ENCODE results near the gene NUDT13. TPM values are rescaled to one million over a fixed set of nuclear protein-coding genes. Genes with fewer than 3 reads are reported as not detected.

Gene NUDT13
- total RNA-seq, 1 experiment from 2014 or later: not detected

DNA sequence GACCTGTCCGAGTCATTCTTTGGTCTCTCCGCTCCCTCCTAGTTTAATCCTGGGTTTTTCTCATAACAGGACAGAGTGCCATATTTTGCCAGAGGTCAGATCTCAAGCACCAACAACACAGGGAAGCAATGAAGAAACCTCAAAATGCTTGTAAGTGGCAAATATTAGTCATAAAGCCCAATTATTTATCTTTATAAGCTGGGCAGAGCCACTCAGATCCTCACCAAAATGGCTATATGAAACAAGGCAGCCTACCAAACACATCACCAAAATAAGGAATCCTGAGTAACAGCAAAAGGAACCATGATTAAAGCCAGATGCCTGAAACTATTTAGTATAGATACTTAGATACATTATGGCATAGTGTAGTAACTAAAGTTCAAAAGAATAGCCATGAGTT lies 52.8 kb downstream of the NUDT13 start:
- DNase-seq (ENCODE audit: low read depth): peak; percentile 18

DNA sequence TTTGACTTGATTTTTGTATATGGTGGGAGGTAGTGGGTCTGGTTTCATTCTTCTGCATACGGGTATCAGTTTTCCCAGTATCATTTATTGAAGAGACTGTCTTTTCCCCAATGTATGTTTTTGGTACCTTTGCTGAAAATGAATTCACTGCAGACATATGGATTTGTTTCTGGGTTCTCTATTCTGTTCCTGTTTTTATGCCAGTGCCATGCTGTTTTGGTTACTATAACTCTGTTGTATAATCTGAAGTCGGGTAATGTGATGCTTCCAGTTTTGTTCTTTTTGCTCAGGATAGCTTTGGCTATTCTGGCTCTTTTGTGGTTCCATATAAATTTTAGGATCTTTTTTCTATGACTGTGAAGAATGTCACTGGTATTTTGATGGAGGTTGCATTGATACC lies 56.7 kb downstream of the NUDT13 start:
- DNase-seq (ENCODE audit: low read depth): no peak

DNA sequence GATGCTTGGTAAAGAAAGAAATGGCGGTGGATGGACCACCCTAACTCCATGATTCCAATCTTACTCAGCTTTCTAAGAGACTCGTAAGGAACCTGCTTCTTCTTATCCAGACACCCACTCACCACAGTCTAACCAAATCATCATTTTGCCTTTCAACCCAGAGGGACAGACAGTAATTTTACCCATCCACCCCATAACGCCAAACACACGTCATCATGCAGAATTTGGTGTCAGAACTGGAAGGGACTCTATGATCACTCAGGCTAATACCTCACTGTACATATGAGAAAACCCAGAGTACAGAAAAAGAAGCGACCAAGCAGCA lies 57.2 kb downstream of the NUDT13 start:
- peak; percentile 28 for DNase-seq (ENCODE audit: low read depth)

DNA sequence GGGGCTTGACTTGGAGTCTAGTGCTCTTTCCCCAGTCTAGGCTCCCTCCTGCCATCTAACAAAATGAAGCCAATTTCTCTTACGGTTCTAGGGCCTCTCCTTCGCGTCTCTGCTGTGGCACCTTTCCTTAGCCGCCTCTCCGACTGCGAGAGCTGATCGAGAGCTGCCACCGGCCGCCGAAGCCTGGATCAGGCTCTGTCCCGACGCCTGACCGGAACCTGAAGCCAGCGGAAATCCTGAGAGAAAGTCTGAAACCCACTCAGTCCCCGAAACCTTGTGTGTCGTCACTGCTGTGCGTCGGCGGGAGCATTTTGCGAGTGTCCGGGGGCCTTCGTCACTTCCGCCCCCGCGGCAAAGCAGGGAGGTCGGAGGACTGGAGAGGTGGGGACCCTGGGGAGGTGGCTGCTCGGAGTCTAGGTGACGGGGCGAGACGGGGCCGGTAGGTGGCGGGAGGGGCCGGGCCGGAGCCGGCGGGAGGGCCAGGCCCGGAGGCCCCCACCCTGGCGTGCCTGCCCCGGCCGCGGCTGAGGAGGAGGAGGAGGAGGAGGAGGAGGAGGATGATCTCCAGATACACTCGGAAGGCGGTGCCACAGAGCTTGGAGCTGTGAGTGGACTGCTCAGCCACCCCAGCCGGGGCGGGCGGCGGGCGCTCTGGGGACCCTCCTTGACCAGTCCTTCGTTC lies 57.7 kb downstream of the NUDT13 start, which contains the start of the genes ECD and FAM149B1:
TSS of gene ECD (minus strand) at position 226 of the 682 bp plus-strand sequence. CDS start 4,071 bp downstream, outside the sequence.
TSS of gene FAM149B1 (plus strand) at position 337 of the 682 bp plus-strand sequence. CDS start at position 558, 221 bp downstream.
- DNase-seq (ENCODE audit: low read depth): peak; percentile 95

DNA sequence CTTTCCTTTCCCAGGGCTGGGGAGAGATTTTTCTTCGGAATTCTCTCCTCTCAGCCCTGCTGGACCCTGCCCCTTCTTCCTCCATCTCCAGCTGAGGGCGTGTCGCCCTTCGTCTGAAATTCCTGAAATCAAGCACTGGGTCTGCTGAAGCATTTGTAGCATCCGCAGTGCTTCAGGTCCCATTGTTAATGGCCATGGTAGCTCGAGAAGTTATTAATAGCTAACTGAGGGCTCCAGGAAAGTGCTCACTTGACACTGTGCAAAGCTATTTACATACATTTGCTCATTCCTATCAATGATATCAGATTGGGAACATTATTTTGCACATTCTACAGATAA lies 58.2 kb downstream of the NUDT13 start:
- no peak for DNase-seq (ENCODE audit: low read depth)

DNA sequence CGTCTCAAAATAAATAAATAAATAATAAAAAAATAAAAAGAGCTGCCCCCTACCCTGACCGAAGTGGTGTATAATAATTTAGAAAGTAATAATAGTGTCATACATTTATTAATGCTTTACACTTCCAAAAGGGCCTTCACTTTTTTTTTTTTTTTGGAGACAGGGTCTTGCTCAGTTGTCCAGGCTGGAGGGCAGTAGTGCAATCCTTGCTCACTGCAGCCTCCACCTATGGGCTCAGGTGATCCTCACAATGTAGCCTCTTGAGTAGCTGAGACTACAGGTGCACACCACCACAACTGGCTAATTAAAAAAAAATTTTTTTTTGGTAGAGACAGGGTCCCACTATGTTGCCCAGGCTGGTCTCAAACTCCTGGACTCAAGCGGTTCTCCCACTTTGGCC lies 59.1 kb downstream of the NUDT13 start:
- no peak for DNase-seq (ENCODE audit: low read depth)

DNA sequence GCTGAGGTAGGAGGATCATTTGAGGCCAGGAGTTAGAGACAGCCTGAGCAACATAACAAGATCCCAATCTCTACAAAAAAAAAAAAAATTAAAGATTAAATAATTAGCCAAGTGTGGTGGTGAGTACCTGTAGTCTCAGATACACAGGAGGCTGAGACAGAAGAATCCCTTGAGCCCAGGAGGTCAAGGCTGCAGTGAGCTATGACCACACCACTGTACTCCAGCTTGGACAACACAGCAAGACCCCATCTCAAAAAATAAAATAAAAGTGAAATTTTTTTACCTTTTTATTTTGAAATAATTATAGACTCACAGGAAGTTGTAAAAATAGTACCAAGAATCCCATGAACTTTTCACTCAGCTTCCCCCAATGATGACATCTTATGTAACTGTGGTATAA lies 62.6 kb downstream of the NUDT13 start:
- no peak for DNase-seq (ENCODE audit: low read depth)

DNA sequence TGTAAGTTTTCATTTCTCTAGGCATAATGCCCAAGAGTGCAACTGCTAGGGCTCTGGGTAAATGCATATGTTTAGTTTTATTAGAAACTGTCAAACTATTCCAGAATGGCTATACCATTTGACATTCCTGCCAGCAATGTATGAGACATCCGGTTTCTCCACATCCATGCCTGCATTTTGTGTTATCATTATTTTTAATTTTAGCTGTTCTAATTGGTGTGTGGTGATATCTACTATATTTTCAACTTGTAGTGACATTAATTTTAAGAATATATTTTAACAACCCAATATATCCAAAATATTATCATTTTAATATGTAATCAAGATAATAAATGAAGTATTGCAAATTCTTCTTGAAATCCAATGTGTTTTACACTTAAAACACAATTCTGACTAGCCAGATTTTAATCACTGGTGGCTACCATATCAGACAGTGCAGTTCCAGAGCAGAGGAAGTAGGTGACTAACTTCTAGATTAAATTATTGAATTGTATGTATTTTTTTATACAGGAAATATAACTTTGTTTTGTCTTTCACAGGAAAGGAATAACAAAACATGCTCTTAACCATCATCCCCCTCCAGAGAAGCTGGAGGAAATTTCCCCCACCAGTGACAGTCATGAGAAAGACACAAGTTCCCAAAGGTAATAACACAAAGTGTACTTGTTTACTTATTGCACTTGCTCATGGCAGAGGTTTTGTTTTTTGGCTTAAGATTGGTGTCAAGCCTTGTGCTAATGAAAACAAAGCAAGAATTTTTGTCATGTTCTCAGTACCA lies 64.1 kb downstream of the NUDT13 start:
- DNase-seq (ENCODE audit: low read depth): no peak

Other genes starting within 250 kb of the NUDT13 start
- not detected in 2 replicates for gene OIT3, start 216.7 kb upstream of the NUDT13 start, total RNA-seq (2014; rRNA removed; shearing (Covaris generic))
- gene PLA2G12B, start 155.6 kb upstream of the NUDT13 start, total RNA-seq (2014; rRNA removed; shearing (Covaris generic)): not detected in 2 replicates
- gene P4HA1, start 13.6 kb upstream of the NUDT13 start, total RNA-seq (2014; rRNA removed; shearing (Covaris generic)): 165 and 206 TPM in 2 replicates
- 34.4 and 34.5 TPM in 2 replicates for gene ECD, start 57.6 kb downstream of the NUDT13 start, total RNA-seq (2014; rRNA removed; shearing (Covaris generic))
- gene FAM149B1, start 57.7 kb downstream of the NUDT13 start, total RNA-seq (2014; rRNA removed; shearing (Covaris generic)): 6.8 and 10.3 TPM in 2 replicates
- 58.5 and 63.3 TPM in 2 replicates for gene DNAJC9, start 136.8 kb downstream of the NUDT13 start, total RNA-seq (2014; rRNA removed; shearing (Covaris generic))
- gene MRPS16, start 142.2 kb downstream of the NUDT13 start, total RNA-seq (2014; rRNA removed; shearing (Covaris generic)): 54.2 and 66.5 TPM in 2 replicates
- gene CFAP70, start 248.4 kb downstream of the NUDT13 start, total RNA-seq (2014; rRNA removed; shearing (Covaris generic)): not detected in 2 replicates